GM12878 (cell line): ENCODE results near the gene HDDC2. TPM values are rescaled to one million over a fixed set of nuclear protein-coding genes. Genes with fewer than 3 reads are reported as not detected.
"Not testable (repeated sequence)": the region's sequence is repeated elsewhere in the genome, so short reads cannot be mapped to it uniquely, and the experiment has no call there.

Experiments
- ATAC-seq: fragments of 200-7000 bp; cut with Tn5 transposase; 3 replicates; pipeline ENCODE4 v1.9.1; 2020; ENCODE audit warnings: mild to moderate bottlenecking, moderate library complexity
- BruUV-seq: library from RNA; stranded (reverse); fragments of 400-500 nt; replicated peaks from 2 replicates; lab custom pipeline; 2021; lab: Mats Ljungman, UMichigan
- CTCF ChIA-PET: fragments of 300-600 bp; sonication (Branson Sonifier 250); formaldehyde crosslinking; extraction: SDS; loops from one replicate; lab custom pipeline; 2021; ENCODE audit warnings: inconsistent platforms; lab: Yijun Ruan, JAX
- POLR2A ChIA-PET: fragments of 350-600 bp; formaldehyde crosslinking; extraction: SDS; loops from one replicate; lab custom pipeline; 2021; ENCODE audit warnings: inconsistent platforms; lab: Charles Lee
- RAD21 ChIA-PET: fragments of 300-600 bp; sonication (Branson Sonifier 250); formaldehyde crosslinking; loops from one replicate; lab custom pipeline; 2023; ENCODE audit warnings: antibody characterized with exemption; ENCODE audit not compliant: unreplicated experiment; lab: Charles Lee
- SMC1A ChIA-PET: fragments of 300-600 bp; sonication (Branson Sonifier 250); formaldehyde crosslinking; loops from one replicate; lab custom pipeline; 2023; ENCODE audit not compliant: unreplicated experiment, uncharacterized antibody; lab: Charles Lee
- DNase-seq: peaks from one replicate; pipeline ENCODE4 v3.0.0-alpha.2; 2011; ENCODE audit warnings: low read depth, low spot score
- FAIRE-seq: peaks from 3 replicates; lab custom pipeline; 2011; peaks lifted over from hg19 to GRCh38; lab: Jason Lieb, UNC
- H2AFZ ChIP-seq: 2 replicates; pipeline ENCODE4 v1.6.0; 2011; ENCODE audit warnings: low read depth, low read length, control low read depth; ENCODE audit not compliant: control insufficient read depth
- H3K27ac ChIP-seq: 2 replicates; pipeline ENCODE4 v1.5.1; 2011; ENCODE audit warnings: control low read depth; ENCODE audit not compliant: control insufficient read depth, insufficient read depth
- H3K27me3 ChIP-seq, 2 experiments: replicated peaks in 1 of 2; 2 replicates each; pipeline versions ENCODE4 v1.6.0 to v1.6.1; 2011; ENCODE audit warnings: low read length in 1 of 2; ENCODE audit not compliant: control insufficient read depth in 2 of 2, insufficient read depth in 2 of 2
- H3K36me3 ChIP-seq, 2 experiments: 2 replicates each; pipeline ENCODE4 v1.5.1; 2011; ENCODE audit warnings: low read length in 1 of 2; ENCODE audit not compliant: control insufficient read depth in 2 of 2, insufficient read depth in 2 of 2
- H3K4me1 ChIP-seq: 2 replicates; pipeline ENCODE4 v1.6.1; 2011; ENCODE audit warnings: mild to moderate bottlenecking, low read length, moderate library complexity, mixed read lengths; ENCODE audit not compliant: control insufficient read depth, insufficient read depth
- H3K4me2 ChIP-seq: 2 replicates; pipeline ENCODE4 v1.6.0; 2011; ENCODE audit warnings: control low read depth; ENCODE audit not compliant: control insufficient read depth, insufficient read depth
- H3K4me3 ChIP-seq: fragments of 200-600 bp; sonication (generic); 2 replicates; pipeline ENCODE4 v1.5.1; 2016
- H3K79me2 ChIP-seq: 2 replicates; pipeline ENCODE4 v1.6.0; 2011; ENCODE audit warnings: low read length; ENCODE audit not compliant: control insufficient read depth, insufficient read depth
- H3K9ac ChIP-seq: 2 replicates; pipeline ENCODE4 v1.8.0; 2011; ENCODE audit warnings: low read length, control low read depth, mixed read lengths; ENCODE audit not compliant: control insufficient read depth, insufficient read depth
- H3K9me3 ChIP-seq: replicated peaks from 3 replicates; pipeline ENCODE4 v1.5.1; 2011; ENCODE audit warnings: mild to moderate bottlenecking, low read length; ENCODE audit not compliant: control insufficient read depth, insufficient read depth
- H4K20me1 ChIP-seq: 2 replicates; pipeline ENCODE4 v1.6.0; 2011; ENCODE audit not compliant: control insufficient read depth, insufficient read depth
- CBX3 ChIP-seq: fragments of 200-600 bp; sonication (generic); IDR thresholded peaks from 2 replicates; pipeline ENCODE4 v1.6.1; 2016; ENCODE audit warnings: low read depth, borderline replicate concordance
- ELK1 ChIP-seq: IDR thresholded peaks from 2 replicates; pipeline ENCODE4 v1.6.1; 2012; ENCODE audit warnings: low read depth, low read length, improper control_type of control experiment
- EP300 ChIP-seq, 2 experiments: fragments of 150-350 bp in 1 of 2; IDR thresholded peaks; 2 replicates each; pipeline ENCODE4 v1.6.1; 2011 to 2012; ENCODE audit warnings: low read depth in 2 of 2, low read length in 2 of 2, borderline replicate concordance in 1 of 2, improper control_type of control experiment in 1 of 2, inconsistent platforms in 1 of 2; ENCODE audit not compliant: control insufficient read depth in 1 of 2
- IKZF1 ChIP-seq: fragments of 450-650 bp; conservative IDR thresholded peaks from 2 replicates; pipeline ENCODE4 v1.6.1; 2017; ENCODE audit warnings: antibody characterized with exemption, mild to moderate bottlenecking
- IKZF2 ChIP-seq, 2 experiments: fragments of 450-650 bp; IDR thresholded peaks; 2 replicates each; pipeline ENCODE4 v1.6.1; 2017; ENCODE audit warnings: mild to moderate bottlenecking in 2 of 2, moderate library complexity in 2 of 2
- MEF2B ChIP-seq: fragments of 450-650 bp; IDR thresholded peaks from 2 replicates; pipeline ENCODE4 v1.6.1; 2018; ENCODE audit warnings: mild to moderate bottlenecking, moderate library complexity; ENCODE audit not compliant: partially characterized antibody, poor library complexity, severe bottlenecking
- NFYB ChIP-seq: IDR thresholded peaks from 2 replicates; pipeline ENCODE4 v1.6.1; 2011; ENCODE audit warnings: low read depth, mild to moderate bottlenecking, low read length, improper control_type of control experiment, moderate library complexity; ENCODE audit not compliant: insufficient read depth
- PAX5 ChIP-seq: IDR thresholded peaks from 2 replicates; pipeline ENCODE4 v1.6.1; 2011; ENCODE audit warnings: low read depth, low read length, borderline replicate concordance
- RUNX3 ChIP-seq: IDR thresholded peaks from 2 replicates; pipeline ENCODE4 v1.6.1; 2012; ENCODE audit warnings: low read length, inconsistent platforms
- ZZZ3 ChIP-seq: IDR thresholded peaks from 2 replicates; pipeline ENCODE4 v1.6.1; 2011; ENCODE audit warnings: low read depth; ENCODE audit not compliant: control insufficient read depth, insufficient read length
- WGBS: methylation state at CpG from one replicate; pipeline ENCODE4 v1.1.6; 2016; ENCODE audit warnings: low lambda C conversion rate; ENCODE audit not compliant: insufficient replicate concordance, insufficient coverage; ENCODE audit errors: missing lambda C conversion rate; 5-methylcytosine and 5-hydroxymethylcytosine counted together
- in situ Hi-C: fragments of 300-500 bp; cut with MboI; formaldehyde crosslinking; loops from 9 replicates; pipeline ENCODE4 v1.14.3; 2018; ENCODE audit warnings: mixed read lengths
- intact Hi-C: fragments of 100-400 bp; cut with micrococcal nuclease; formaldehyde crosslinking; loops from one replicate; pipeline ENCODE4 v1.14.2; 2022; ENCODE audit not compliant: unreplicated experiment
- polyA plus RNA-seq, 11 experiments: library from polyadenylated mRNA; depleted of rRNA in 4 of 11; unstranded in 6 of 11; stranded (reverse) in 5 of 11; fragments of >200 nt; fragmentation: Nextera tagmentation in 4 of 11; fragmentation: Illumina TruSeq in 1 of 11; extraction: Ambion mirVana in 4 of 11; extraction: Trizol in 1 of 11; gene quantifications; 1 replicate in 1 of 11; 2 replicates in 10 of 11; pipeline versions ENCODE4 v1.2.1 to v1.2.3, GENCODE V29; 2011 to 2016; ENCODE audit warnings: inconsistent platforms in 2 of 11, missing spikeins in 2 of 11, low read depth in 1 of 11
- total RNA-seq, 4 experiments: library from RNA; depleted of rRNA in 3 of 4; stranded (reverse); fragments of >200 nt in 3 of 4; fragmentation: Illumina TruSeq in 1 of 4; extraction: Trizol in 1 of 4; gene quantifications; 2 replicates each; pipeline versions ENCODE4 v1.2.1 to v1.2.3, GENCODE V29; 2013 to 2021

HDDC2 gene
- total and polyA plus RNA-seq, 10 of the 15 experiments (the other 5 are each of a cell fraction or from before 2014, with no cell fraction given), result 54.5 to 148 (median 92.7) TPM

- peak overlapping the region; percentile 44; the same call in 1 of the 2 replicates for H3K27ac ChIP-seq
- POLR2A ChIA-PET, result interaction anchor here (1.3 kb wide), 1 partner anchor 21 kb away, joined by 4 read pairs; the partner anchor contains the start of gene HDDC2
- H3K9me3 ChIP-seq, FAIRE-seq, RAD21 ChIA-PET, H4K20me1 ChIP-seq, H3K9ac ChIP-seq, H3K27me3 ChIP-seq, H2AFZ ChIP-seq, in situ Hi-C loops, BruUV-seq, H3K79me2 ChIP-seq, intact Hi-C loops, DNase-seq: not testable (repeated sequence)
- CTCF ChIA-PET, result interaction anchor here (0.7 to 2.2 kb wide), 3 partner anchors 16 to 675 kb away, joined by 3 to 9 read pairs (median 3); partner anchors contain the start of gene HDDC2
- peak overlapping the region; percentile 22; the same call in 1 of the 2 replicates for H3K4me2 ChIP-seq
- ATAC-seq, result peak; percentile 24; the same call in 2 of the 3 replicates
- 0 out of 2 replicates have a peak overlapping the region, but pooled peaks have one; percentile 12 for H3K4me3 ChIP-seq
- H3K36me3 ChIP-seq, result peaks cover 3 to 11% of the 10 kb centered on the region in 2 experiments; a peak in 3 of 4 replicates
- SMC1A ChIA-PET, result interaction anchor here (1.7 kb wide), 1 partner anchor 20 kb away, joined by 5 read pairs; no protein-coding TSS in a partner anchor
- TF ChIP-seq IKZF1, result 0 out of 2 replicates have a peak, but pooled peaks have one; percentile 0
- WGBS, result 99% methylated on average over 11 of the region's 11 CpGs
- peaks cover 12% of the 10 kb centered on the region; the same call in 1 of the 2 replicates for H3K4me1 ChIP-seq
Observed at GRCh38 chr6:125280370-125281035, 21.3 kb downstream of the HDDC2 start.

GRCh38 chr6:125279961-125280360 is 21.8 kb downstream of the HDDC2 start:
- TF ChIP-seq NFYB (no peak), RUNX3 (peak; percentile 52), PAX5 (no peak), ELK1 (no peak), CBX3 (no peak), MEF2B (peak; percentile 12), IKZF1 (peak; percentile 40; the same call in 1 of the 2 replicates), ZZZ3 (no peak), IKZF2 (IDR thresholded peaks at IDR 0.05) (peak in 1 of 2 experiments; percentile 30; a peak in 1 of 4 replicates), EP300 (IDR thresholded peaks at IDR 0.05; ENCODE audit: borderline replicate concordance in 1 of 2, control insufficient read depth in 1 of 2, low read depth in 2 of 2, low read length in 2 of 2) (no peak)
- ChIA-PET RAD21 (no interaction called here), POLR2A (interaction anchor here (0.9 to 1.3 kb wide), 2 partner anchors 18 to 21 kb away, joined by 4 to 5 read pairs; partner anchors contain the start of gene HDDC2), CTCF (interaction anchor here (0.7 to 2.2 kb wide), 3 partner anchors 16 to 676 kb away, joined by 3 to 9 read pairs (median 3); partner anchors contain the start of gene HDDC2), SMC1A (interaction anchor here (1.2 to 1.7 kb wide), 3 partner anchors 14 to 21 kb away, joined by 3 to 5 read pairs (median 3); no protein-coding TSS in a partner anchor)
- peaks cover 12% of the 10 kb centered on the region; the same call in 1 of the 2 replicates for H3K4me1 ChIP-seq
- H2AFZ ChIP-seq, result no peak overlapping the region
- H3K4me2 ChIP-seq, result peak overlapping the region; percentile 22; the same call in 1 of the 2 replicates
- no peak for FAIRE-seq
- 30% methylated on average over 7 of the region's 7 CpGs for WGBS
- peak; percentile 83 for ATAC-seq
- H3K9me3 ChIP-seq, result peaks cover 6% of the 10 kb centered on the region
- intact Hi-C loops (no loop called here), in situ Hi-C loops (no loop called here)
- no peak overlapping the region for H3K9ac ChIP-seq
- DNase-seq, result peak; percentile 61
- no peak overlapping the region for H3K4me3 ChIP-seq
- no peaks in the 10 kb centered on the region; the same call in 1 of the 2 replicates for H3K79me2 ChIP-seq
- H3K36me3 ChIP-seq, result peaks cover 3 to 11% of the 10 kb centered on the region in 2 experiments; a peak in 3 of 4 replicates
- no peaks in the 10 kb centered on the region for H4K20me1 ChIP-seq
- BruUV-seq, result no TSS peak
- H3K27me3 ChIP-seq, result no peaks in the 10 kb centered on the region
- peak overlapping the region; percentile 44; the same call in 1 of the 2 replicates for H3K27ac ChIP-seq
